OCI-LY3 (cell line): ENCODE data around the gene DNAJA4.

Experiments used
- H2AFZ ChIP-seq: fragments of 200-600, 300-600 bp; shearing (Covaris generic); 2 replicates; pipeline ENCODE4 v1.6.0; 2014; ENCODE audit warnings: antibody characterized with exemption, low read depth, low read length
- H3K27ac ChIP-seq: fragments of 200-600, 300-600 bp; sonication (generic); 2 replicates; pipeline ENCODE4 v1.5.1; 2014; ENCODE audit warnings: mild to moderate bottlenecking, low read length, moderate library complexity, mixed read lengths
- H3K27me3 ChIP-seq: fragments of 200-600, 300-600 bp; sonication (generic); 2 replicates; pipeline ENCODE4 v1.6.1; 2014; ENCODE audit warnings: low read depth, low read length, mixed read lengths
- H3K36me3 ChIP-seq: fragments of 200-600, 300-600 bp; sonication (generic); replicated peaks from 2 replicates; pipeline ENCODE3; 2014; ENCODE audit warnings: low read depth, low read length, mixed read lengths
- H3K4me1 ChIP-seq: fragments of 300-600, 200-600 bp; sonication (generic); 2 replicates; pipeline ENCODE4 v1.6.1; 2014; ENCODE audit warnings: low read length, mixed read lengths
- H3K4me2 ChIP-seq: fragments of 200-600, 300-600 bp; sonication (generic); 2 replicates; pipeline ENCODE4 v1.6.1; 2014; ENCODE audit warnings: low read length, mixed read lengths
- H3K4me3 ChIP-seq: fragments of 300-600, 200-600 bp; sonication (generic); 2 replicates; pipeline ENCODE4 v1.5.1; 2014; ENCODE audit warnings: antibody characterized with exemption, mild to moderate bottlenecking, low read length, moderate library complexity
- H3K79me2 ChIP-seq: fragments of 300-600, 200-600 bp; shearing (Covaris generic); 2 replicates; pipeline ENCODE4 v1.6.1; 2014; ENCODE audit warnings: mild to moderate bottlenecking, low read length, mixed read lengths
- H3K9ac ChIP-seq: fragments of 300-600, 200-600 bp; shearing (Covaris generic); 2 replicates; pipeline ENCODE4 v1.6.0; 2014; ENCODE audit warnings: mild to moderate bottlenecking, low read length, moderate library complexity
- H3K9me3 ChIP-seq: fragments of 200-600, 300-600 bp; shearing (Covaris generic); 2 replicates; pipeline ENCODE4 v1.6.1; 2014; ENCODE audit warnings: low read length, mixed read lengths; ENCODE audit not compliant: insufficient read depth
- H4K20me1 ChIP-seq: fragments of 200-600, 300-600 bp; sonication (generic); 2 replicates; pipeline ENCODE4 v1.6.1; 2016; ENCODE audit warnings: low read length, mixed read lengths; ENCODE audit not compliant: insufficient read depth
- CTCF ChIP-seq: fragments of 200-600, 300-600 bp; sonication (generic); IDR thresholded peaks from 2 replicates; pipeline ENCODE4 v1.5.1; 2014; ENCODE audit warnings: antibody characterized with exemption, low read length, low read depth
- EZH2phosphoT487 ChIP-seq: fragments of 200-600 bp; shearing (Covaris generic); IDR thresholded peaks from 2 replicates; pipeline ENCODE4 v1.6.1; 2018; ENCODE audit warnings: antibody characterized with exemption, mixed run types, low read depth

The DNAJA4 gene

GRCh38 chr15:78308422-78309032, 44.2 kb downstream of the DNAJA4 start:
- peak overlapping the region; percentile 55 for H3K4me3 ChIP-seq
- no peaks in the 10 kb centered on the region for H3K36me3 ChIP-seq
- no peaks in the 10 kb centered on the region for H3K79me2 ChIP-seq
- TF ChIP-seq EZH2phosphoT487 (no peak), CTCF (peak; percentile 97)
- H3K4me2 ChIP-seq, result peak overlapping the region; percentile 73
- H3K9ac ChIP-seq, result peak overlapping the region; percentile 18; the same call in 1 of the 2 replicates
- H2AFZ ChIP-seq, result peak overlapping the region; percentile 93
- H4K20me1 ChIP-seq, result no peaks in the 10 kb centered on the region
- no peaks in the 10 kb centered on the region for H3K27me3 ChIP-seq
- H3K27ac ChIP-seq, result no peak overlapping the region
- peaks cover 11% of the 10 kb centered on the region for H3K4me1 ChIP-seq
- H3K9me3 ChIP-seq, result no peaks in the 10 kb centered on the region

- Histone ChIP-seq H3K36me3 (no peaks in the 10 kb centered on the region), H3K4me3 (no peak overlapping the region), H3K79me2 (no peaks in the 10 kb centered on the region), H3K27me3 (no peaks in the 10 kb centered on the region), H3K4me1 (peaks cover 20% of the 10 kb centered on the region), H3K9ac (no peak overlapping the region), H3K4me2 (no peak overlapping the region), H3K27ac (no peak overlapping the region), H2AFZ (0 out of 2 replicates have a peak overlapping the region, but pooled peaks have one; percentile 34), H4K20me1 (no peaks in the 10 kb centered on the region), H3K9me3 (no peaks in the 10 kb centered on the region)
- TF ChIP-seq CTCF (no peak), EZH2phosphoT487 (no peak)
Observed at GRCh38 chr15:78311292-78311691, 46.9 kb downstream of the DNAJA4 start.

- no peaks in the 10 kb centered on the region for H3K27me3 ChIP-seq
- H3K9ac ChIP-seq, result no peak overlapping the region
- no peak for TF ChIP-seq CTCF
- TF ChIP-seq EZH2phosphoT487, result no peak
- no peaks in the 10 kb centered on the region for H3K9me3 ChIP-seq
- H3K27ac ChIP-seq, result no peak overlapping the region
- H4K20me1 ChIP-seq, result no peaks in the 10 kb centered on the region
- no peak overlapping the region for H2AFZ ChIP-seq
- H3K79me2 ChIP-seq, result no peaks in the 10 kb centered on the region
- H3K4me1 ChIP-seq, result peaks cover 32% of the 10 kb centered on the region
- H3K36me3 ChIP-seq, result no peaks in the 10 kb centered on the region
- no peak overlapping the region for H3K4me3 ChIP-seq
- no peak overlapping the region for H3K4me2 ChIP-seq
Observed at GRCh38 chr15:78312536-78312935, 48.2 kb downstream of the DNAJA4 start.

DNA sequence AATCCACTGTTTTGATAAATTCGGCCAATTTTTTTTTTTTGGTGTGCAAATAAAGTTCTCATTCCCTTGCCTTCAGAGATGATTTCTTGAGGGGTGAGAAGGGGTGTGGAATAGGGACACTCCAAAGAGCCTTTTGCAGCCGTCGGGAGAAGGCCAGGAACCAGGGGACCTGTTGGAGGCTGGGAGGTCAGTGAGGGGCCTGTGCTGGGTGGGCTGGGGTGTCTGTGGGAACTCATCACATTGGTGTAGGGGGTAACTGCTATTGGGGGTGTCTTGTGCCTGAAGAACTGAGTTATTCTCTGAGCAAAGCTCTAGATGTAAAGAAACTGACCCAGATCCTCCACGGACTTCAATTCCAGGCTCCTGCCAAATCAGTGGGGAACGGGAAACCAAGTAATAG, 48.6 kb downstream of the DNAJA4 start:
- no peaks in the 10 kb centered on the region for H4K20me1 ChIP-seq
- no peak overlapping the region for H3K9ac ChIP-seq
- no peaks in the 10 kb centered on the region for H3K79me2 ChIP-seq
- no peaks in the 10 kb centered on the region for H3K9me3 ChIP-seq
- no peak for TF ChIP-seq CTCF
- TF ChIP-seq EZH2phosphoT487, result no peak
- no peak overlapping the region for H2AFZ ChIP-seq
- H3K27ac ChIP-seq, result no peak overlapping the region
- no peak overlapping the region for H3K4me3 ChIP-seq
- H3K27me3 ChIP-seq, result no peaks in the 10 kb centered on the region
- H3K36me3 ChIP-seq, result no peaks in the 10 kb centered on the region
- H3K4me2 ChIP-seq, result no peak overlapping the region
- H3K4me1 ChIP-seq, result peaks cover 31% of the 10 kb centered on the region
